ENCODE results near the gene DOHH. TPM values are rescaled to one million over a fixed set of nuclear protein-coding genes. Genes with fewer than 3 reads are reported as not detected.

Gene DOHH
- total RNA-seq, 2 donors from 2014 or later: 26.1 to 26.9 TPM

DNA sequence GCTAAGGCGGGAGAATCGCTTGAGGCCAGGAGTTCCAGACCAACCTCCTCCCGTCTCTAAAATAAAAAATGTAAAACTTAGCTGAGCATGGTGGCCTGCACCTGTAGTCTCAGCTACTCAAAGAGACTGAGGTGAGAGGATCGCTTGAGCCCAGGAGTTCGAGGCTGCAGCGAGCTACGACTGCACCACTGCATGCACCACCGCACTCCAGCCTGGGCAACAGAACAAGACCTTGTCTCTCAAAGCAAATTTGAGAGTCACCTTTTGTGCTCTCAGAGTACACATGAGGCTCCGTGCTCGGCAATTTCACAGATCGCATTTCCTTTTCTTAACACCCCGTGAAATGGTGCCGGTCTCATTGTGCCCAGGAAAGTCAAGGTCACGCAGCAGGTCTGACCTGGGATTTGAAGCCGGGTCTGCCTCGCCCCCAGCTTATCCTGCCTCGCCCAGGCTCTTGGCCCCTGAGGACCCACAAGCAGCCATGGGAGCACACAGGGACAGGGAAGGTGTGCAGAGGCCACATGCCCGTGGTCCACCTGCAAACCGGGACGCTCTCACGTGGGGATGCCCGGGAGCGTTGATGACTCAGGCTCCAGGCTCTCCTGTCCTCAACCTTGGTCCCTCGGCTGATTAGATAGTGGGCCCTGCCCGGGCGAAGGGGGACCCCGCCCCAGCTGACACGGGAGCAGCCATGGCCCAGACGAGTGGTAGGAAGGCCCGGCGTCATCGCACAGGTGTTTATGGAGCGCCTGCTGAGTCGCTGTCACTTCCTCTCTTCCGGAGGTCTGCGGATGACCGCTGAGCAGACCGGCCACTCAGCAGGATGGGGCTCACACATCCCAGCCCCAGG, 19.0 kb downstream of the DOHH start:
- DNase-seq (ENCODE audit: low spot score): no peak
- TF ChIP-seq POLR2A (IDR thresholded peaks at IDR 0.05) (no peak), POLR2AphosphoS5 (IDR thresholded peaks at IDR 0.05) (no peak)
- TF ChIP-seq, protein P1, sequence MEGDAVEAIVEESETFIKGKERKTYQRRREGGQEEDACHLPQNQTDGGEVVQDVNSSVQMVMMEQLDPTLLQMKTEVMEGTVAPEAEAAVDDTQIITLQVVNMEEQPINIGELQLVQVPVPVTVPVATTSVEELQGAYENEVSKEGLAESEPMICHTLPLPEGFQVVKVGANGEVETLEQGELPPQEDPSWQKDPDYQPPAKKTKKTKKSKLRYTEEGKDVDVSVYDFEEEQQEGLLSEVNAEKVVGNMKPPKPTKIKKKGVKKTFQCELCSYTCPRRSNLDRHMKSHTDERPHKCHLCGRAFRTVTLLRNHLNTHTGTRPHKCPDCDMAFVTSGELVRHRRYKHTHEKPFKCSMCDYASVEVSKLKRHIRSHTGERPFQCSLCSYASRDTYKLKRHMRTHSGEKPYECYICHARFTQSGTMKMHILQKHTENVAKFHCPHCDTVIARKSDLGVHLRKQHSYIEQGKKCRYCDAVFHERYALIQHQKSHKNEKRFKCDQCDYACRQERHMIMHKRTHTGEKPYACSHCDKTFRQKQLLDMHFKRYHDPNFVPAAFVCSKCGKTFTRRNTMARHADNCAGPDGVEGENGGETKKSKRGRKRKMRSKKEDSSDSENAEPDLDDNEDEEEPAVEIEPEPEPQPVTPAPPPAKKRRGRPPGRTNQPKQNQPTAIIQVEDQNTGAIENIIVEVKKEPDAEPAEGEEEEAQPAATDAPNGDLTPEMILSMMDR (IDR thresholded peaks at IDR 0.05): no peak
- no peaks in the 10 kb centered on the region for H3K4me1 ChIP-seq (replicated peaks)
- intact Hi-C loops (cut with DNase I): no loop called here
- no peaks in the 10 kb centered on the region for H3K27me3 ChIP-seq (replicated peaks; ENCODE audit: insufficient read depth)
- no peaks in the 10 kb centered on the region for H3K36me3 ChIP-seq
- 64% methylated on average over 38 of the region's 38 CpGs for WGBS
- no peaks in the 10 kb centered on the region for H3K9me3 ChIP-seq
- no peak overlapping the region for H3K27ac ChIP-seq
- H3K4me3 ChIP-seq: no peak overlapping the region

DNA sequence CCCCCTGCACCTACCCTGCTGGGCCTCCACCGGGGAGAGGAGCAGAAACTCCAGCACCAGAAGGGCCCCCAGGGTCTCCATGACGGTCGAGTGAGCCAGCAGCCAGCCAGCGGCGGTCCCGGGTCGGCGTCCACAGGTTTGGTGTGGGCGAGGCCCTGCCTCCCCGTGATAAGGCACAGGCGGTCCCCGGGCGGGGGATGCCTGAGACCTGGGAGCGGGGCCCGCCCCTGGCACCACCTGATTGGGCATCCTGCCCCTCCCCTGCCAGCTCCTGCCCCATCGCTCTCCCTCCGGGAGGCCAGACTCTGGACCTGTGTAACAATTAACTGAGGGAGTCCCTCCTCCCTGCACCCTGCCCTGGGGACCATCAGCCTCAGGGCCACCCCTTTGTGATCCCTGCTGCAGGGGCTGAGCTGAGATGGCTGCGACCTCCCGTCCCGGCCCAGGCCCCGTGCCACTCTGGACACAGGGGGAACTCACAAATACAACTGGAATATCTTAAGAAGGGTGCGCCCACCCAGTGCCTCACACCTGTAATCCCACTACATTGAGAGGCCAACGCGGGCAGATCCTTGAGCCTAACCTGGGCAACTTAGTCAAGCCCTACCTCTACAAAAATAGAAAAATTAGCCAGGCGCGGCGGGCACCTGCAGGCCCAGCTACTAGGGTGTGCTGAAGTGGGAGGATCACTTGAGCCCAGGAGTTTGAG, 19.9 kb downstream of the DOHH start, which contains the start of gene SMIM24:
Gene SMIM24, minus strand, starts transcription at position 143 of the 709 bp plus-strand sequence. Its CDS starts 62 bp downstream, at position 81.
- no peaks in the 10 kb centered on the region for H3K9me3 ChIP-seq
- TF ChIP-seq, protein P1 (IDR thresholded peaks at IDR 0.05): no peak
- TF ChIP-seq POLR2A (IDR thresholded peaks at IDR 0.05): no peak
- TF ChIP-seq POLR2AphosphoS5 (IDR thresholded peaks at IDR 0.05): no peak
- no peak for DNase-seq (ENCODE audit: low spot score)
- intact Hi-C loops (cut with DNase I): no loop called here
- no peaks in the 10 kb centered on the region for H3K4me1 ChIP-seq (replicated peaks)
- H3K27ac ChIP-seq: no peak within 1 kb of the TSS
- no peaks in the 10 kb centered on the region for H3K27me3 ChIP-seq (replicated peaks; ENCODE audit: insufficient read depth)
- H3K36me3 ChIP-seq: no peaks in the 10 kb centered on the region
- WGBS: 45% methylated on average over 26 of the region's 27 CpGs
- H3K4me3 ChIP-seq: no peak within 1 kb of the TSS

DNA sequence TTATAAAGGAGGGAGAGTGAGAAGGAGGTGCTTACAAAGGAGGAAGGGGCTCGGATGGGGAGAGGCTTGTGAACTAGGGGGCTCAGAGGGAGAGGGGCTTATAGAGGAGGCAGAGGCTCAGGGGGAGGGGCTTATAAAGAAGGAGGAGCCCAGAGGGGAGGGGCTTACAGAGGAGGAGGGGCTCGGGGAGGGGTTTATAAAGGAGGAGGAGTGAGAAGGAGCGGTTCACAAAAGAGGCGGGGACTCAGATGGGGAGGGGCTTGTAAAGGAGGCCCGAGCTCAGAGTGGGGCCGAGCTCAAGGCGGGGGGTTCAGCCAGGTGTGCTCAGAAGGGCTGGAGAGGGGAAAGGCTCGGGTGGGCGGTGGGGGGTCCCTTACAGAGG, 20.6 kb downstream of the DOHH start:
- TF ChIP-seq POLR2AphosphoS5 (IDR thresholded peaks at IDR 0.05): no peak
- TF ChIP-seq, protein P1 (IDR thresholded peaks at IDR 0.05): no peak
- no peak for TF ChIP-seq POLR2A (IDR thresholded peaks at IDR 0.05)
- H3K36me3 ChIP-seq: no peaks in the 10 kb centered on the region
- no peak overlapping the region for H3K27ac ChIP-seq
- WGBS: 36% methylated on average over 9 of the region's 9 CpGs
- H3K4me1 ChIP-seq (replicated peaks): no peaks in the 10 kb centered on the region
- intact Hi-C loops (cut with DNase I): no loop called here
- H3K27me3 ChIP-seq (replicated peaks; ENCODE audit: insufficient read depth): no peaks in the 10 kb centered on the region
- H3K9me3 ChIP-seq: no peaks in the 10 kb centered on the region
- no peak for DNase-seq (ENCODE audit: low spot score)
- no peak overlapping the region for H3K4me3 ChIP-seq

DNA sequence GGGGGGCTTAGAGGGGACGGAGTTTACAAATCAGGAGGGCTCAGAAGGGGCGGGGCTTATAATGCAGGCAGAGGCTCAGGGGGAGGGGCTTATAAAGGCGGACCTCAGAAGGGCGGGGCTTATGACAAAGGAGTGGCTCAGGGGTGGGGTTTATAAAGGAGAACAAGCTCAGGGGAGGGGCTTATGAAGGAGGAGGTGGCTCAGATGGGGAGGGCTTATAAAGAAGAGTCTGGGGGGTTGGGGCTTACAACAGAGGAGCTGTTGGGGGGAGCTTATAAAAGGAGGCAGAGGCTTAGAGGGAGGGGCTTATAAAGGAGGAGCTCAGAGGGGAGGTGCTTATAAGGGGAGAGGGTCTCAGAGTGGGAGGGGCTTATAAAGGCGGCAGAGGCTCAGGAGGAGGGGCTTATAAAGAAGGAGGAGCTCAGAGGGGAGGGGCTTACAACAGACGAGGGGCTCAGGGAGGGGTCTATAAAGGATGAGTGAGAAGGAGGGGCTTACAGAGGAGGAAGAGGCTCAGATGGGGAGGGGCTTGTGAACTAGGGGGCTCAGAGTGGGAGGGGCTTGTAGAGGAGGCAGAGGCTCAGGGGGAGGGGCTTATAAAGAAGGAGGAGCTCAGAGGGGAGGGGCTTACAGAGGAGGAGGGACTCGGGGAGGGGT, 21.2 kb downstream of the DOHH start:
- Histone ChIP-seq H3K4me1 (replicated peaks) (no peaks in the 10 kb centered on the region), H3K27me3 (replicated peaks; ENCODE audit: insufficient read depth) (no peaks in the 10 kb centered on the region), H3K9me3 (no peaks in the 10 kb centered on the region), H3K36me3 (no peaks in the 10 kb centered on the region), H3K27ac (no peak overlapping the region), H3K4me3 (no peak overlapping the region)
- WGBS: 52% methylated on average over 7 of the region's 7 CpGs
- no peak for DNase-seq (ENCODE audit: low spot score)
- TF ChIP-seq, protein P1 (IDR thresholded peaks at IDR 0.05): no peak
- TF ChIP-seq POLR2A (IDR thresholded peaks at IDR 0.05) (no peak), POLR2AphosphoS5 (IDR thresholded peaks at IDR 0.05) (no peak)
- intact Hi-C loops (cut with DNase I): no loop called here

Measured in prostate gland (tissue), 2 donors.